ENCODE data around the gene CYB5R4.

- TF ChIP-seq, protein P1, sequence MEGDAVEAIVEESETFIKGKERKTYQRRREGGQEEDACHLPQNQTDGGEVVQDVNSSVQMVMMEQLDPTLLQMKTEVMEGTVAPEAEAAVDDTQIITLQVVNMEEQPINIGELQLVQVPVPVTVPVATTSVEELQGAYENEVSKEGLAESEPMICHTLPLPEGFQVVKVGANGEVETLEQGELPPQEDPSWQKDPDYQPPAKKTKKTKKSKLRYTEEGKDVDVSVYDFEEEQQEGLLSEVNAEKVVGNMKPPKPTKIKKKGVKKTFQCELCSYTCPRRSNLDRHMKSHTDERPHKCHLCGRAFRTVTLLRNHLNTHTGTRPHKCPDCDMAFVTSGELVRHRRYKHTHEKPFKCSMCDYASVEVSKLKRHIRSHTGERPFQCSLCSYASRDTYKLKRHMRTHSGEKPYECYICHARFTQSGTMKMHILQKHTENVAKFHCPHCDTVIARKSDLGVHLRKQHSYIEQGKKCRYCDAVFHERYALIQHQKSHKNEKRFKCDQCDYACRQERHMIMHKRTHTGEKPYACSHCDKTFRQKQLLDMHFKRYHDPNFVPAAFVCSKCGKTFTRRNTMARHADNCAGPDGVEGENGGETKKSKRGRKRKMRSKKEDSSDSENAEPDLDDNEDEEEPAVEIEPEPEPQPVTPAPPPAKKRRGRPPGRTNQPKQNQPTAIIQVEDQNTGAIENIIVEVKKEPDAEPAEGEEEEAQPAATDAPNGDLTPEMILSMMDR (IDR thresholded peaks at IDR 0.05) = no peak
- no peak for TF ChIP-seq POLR2A (IDR thresholded peaks at IDR 0.05; ENCODE audit: low read depth)
- no peak for TF ChIP-seq EP300 (IDR thresholded peaks at IDR 0.05)
These were observed 126.2 kb downstream of the CYB5R4 start for GRCh38 chr6:83985715-83986114.

All from esophagus muscularis mucosa (tissue), 4 donors.